ENCODE results near the gene CLASP1. TPM values are rescaled to one million over a fixed set of nuclear protein-coding genes. Genes with fewer than 3 reads are reported as not detected.

Gene CLASP1
- total RNA-seq, 1 experiment from 2014 or later: 45.9 TPM

GRCh38 chr2:121455446-121455845 lies 193.8 kb downstream of the CLASP1 start:
- Histone ChIP-seq H3T11ph (ENCODE audit: low read length) (no peak overlapping the region), H2BK120ac (ENCODE audit: low read depth, low read length, poor library complexity, severe bottlenecking) (no peak overlapping the region), H2BK15ac (ENCODE audit: low read depth, low read length) (no peak overlapping the region), H3K27ac (ENCODE audit: insufficient read length, low read depth, low read length) (no peak overlapping the region), H2BK12ac (ENCODE audit: insufficient read length, low read depth, low read length) (no peak overlapping the region), H3K18ac (ENCODE audit: insufficient read length, low read depth, low read length) (no peak overlapping the region), H2AK5ac (ENCODE audit: insufficient read length, low read length) (no peak overlapping the region), H2AFZ (ENCODE audit: low read length) (no peak overlapping the region), H3K9ac (ENCODE audit: extremely low read depth, insufficient read length, low read length) (no peak overlapping the region), H3K56ac (ENCODE audit: insufficient read length, low read depth, low read length) (no peak overlapping the region), H3K23me2 (ENCODE audit: insufficient read length, low read depth, low read length, poor library complexity, severe bottlenecking) (no peaks in the 10 kb centered on the region), H4K8ac (replicated peaks; ENCODE audit: insufficient read length, low read depth, low read length) (no peak overlapping the region), H3K79me2 (ENCODE audit: insufficient read depth, low read length) (no peaks in the 10 kb centered on the region), H4K20me1 (ENCODE audit: control insufficient read depth, insufficient read depth, insufficient read length) (no peaks in the 10 kb centered on the region), H2BK20ac (ENCODE audit: low read depth, low read length, poor library complexity, severe bottlenecking) (no peak overlapping the region), H2BK5ac (ENCODE audit: insufficient read length, low read length) (no peak overlapping the region), H4K91ac (ENCODE audit: insufficient read length, low read depth, low read length) (no peak overlapping the region), H3K23ac (ENCODE audit: insufficient read length, low read depth, low read length) (no peak overlapping the region), H3K4ac (ENCODE audit: low read depth, low read length) (no peak overlapping the region), H3K4me2 (ENCODE audit: insufficient read depth, insufficient read length, low read length) (no peak overlapping the region), H4K5ac (ENCODE audit: insufficient read length, low read depth, low read length) (no peak overlapping the region), H3K4me1 (ENCODE audit: insufficient read depth, low read length) (no peaks in the 10 kb centered on the region), H3K27me3 (ENCODE audit: insufficient read depth, low read length) (no peaks in the 10 kb centered on the region), H3K14ac (ENCODE audit: insufficient read depth, low read length) (no peak overlapping the region), H3K79me1 (ENCODE audit: insufficient read depth, low read depth, low read length, poor library complexity, severe bottlenecking) (no peaks in the 10 kb centered on the region), H3K9me3 (ENCODE audit: control insufficient read depth, low read depth, low read length) (no peaks in the 10 kb centered on the region)
- no peaks in the 10 kb centered on the region for H3K4me1 Mint-ChIP-seq
- DNase-seq: no peak
- no peaks in the 10 kb centered on the region for H3K9me3 Mint-ChIP-seq
- no peak overlapping the region for H3K4me3 Mint-ChIP-seq
- peak overlapping the region in 1 of 3 experiments; percentile 15; a peak in 2 of 7 replicates for H3K27ac Mint-ChIP-seq
- H3K36me3 Mint-ChIP-seq (ENCODE audit: insufficient read depth in 1 of 3, low read depth in 3 of 3): peaks cover 6 to 52% (median 33%) of the 10 kb centered on the region in 3 experiments
- WGBS (ENCODE audit: extremely low coverage, insufficient read length, low lambda C conversion rate): no CpG with 5 or more reads among the region's 5 CpGs
- H3K27me3 Mint-ChIP-seq (ENCODE audit: low read depth): no peaks in the 10 kb centered on the region
- no peak for TF ChIP-seq CTCF (conservative IDR thresholded peaks at IDR 0.05)

Measured in H9 (cell line).